MCF 10A (cell line): Measurements from ENCODE around the gene MRAS. TPM values are rescaled to one million over a fixed set of nuclear protein-coding genes. Genes with fewer than 3 reads are reported as not detected.
"Not testable (repeated sequence)": the region's sequence is repeated elsewhere in the genome, so short reads cannot be mapped to it uniquely, and the experiment has no call there.

Experiments
- BruUV-seq: library from RNA; stranded (reverse); fragments of 400-500 nt; replicated peaks from 2 replicates; lab custom pipeline; 2021; lab: Mats Ljungman, UMichigan
- CTCF ChIA-PET: fragments of 300-600 bp; sonication (Branson Sonifier 250); formaldehyde crosslinking; extraction: SDS; loops from one replicate; lab custom pipeline; 2021; ENCODE audit warnings: antibody characterized with exemption, inconsistent platforms; lab: Yijun Ruan, JAX
- POLR2A ChIA-PET: fragments of 300-600, 350-650 bp; sonication (Branson Sonifier 250); formaldehyde crosslinking; extraction: SDS; loops from one replicate; lab custom pipeline; 2020; ENCODE audit warnings: antibody characterized with exemption, inconsistent platforms; lab: Yijun Ruan, JAX
- DNase-seq: peaks from one replicate; pipeline ENCODE4 v3.0.0-alpha.2; 2018; ENCODE audit not compliant: unreplicated experiment
- H3K27ac Mint-ChIP-seq: one replicate; pipeline ENCODE4 v1.8.0; 2022; ENCODE audit warnings: mild to moderate bottlenecking, low read depth, mixed read lengths; ENCODE audit not compliant: unreplicated experiment
- H3K27me3 Mint-ChIP-seq: one replicate; pipeline ENCODE4 v1.8.0; 2022; ENCODE audit warnings: mixed read lengths; ENCODE audit not compliant: insufficient read depth, unreplicated experiment
- H3K36me3 Mint-ChIP-seq: one replicate; pipeline ENCODE4 v1.8.0; 2022; ENCODE audit warnings: mild to moderate bottlenecking, moderate library complexity, mixed read lengths; ENCODE audit not compliant: insufficient read depth, unreplicated experiment
- H3K4me1 Mint-ChIP-seq: one replicate; pipeline ENCODE4 v1.8.0; 2022; ENCODE audit warnings: mixed read lengths; ENCODE audit not compliant: insufficient read depth, unreplicated experiment
- H3K4me3 Mint-ChIP-seq: one replicate; pipeline ENCODE4 v1.8.0; 2022; ENCODE audit warnings: mild to moderate bottlenecking, moderate library complexity, mixed read lengths; ENCODE audit not compliant: unreplicated experiment
- H3K9me3 Mint-ChIP-seq: one replicate; pipeline ENCODE4 v1.8.0; 2022; ENCODE audit warnings: mixed read lengths; ENCODE audit not compliant: unreplicated experiment
- intact Hi-C: fragments of 100-400 bp; cut with micrococcal nuclease; formaldehyde crosslinking; loops from 2 replicates; pipeline ENCODE4 v1.14.1; 2022
- total RNA-seq: library from RNA; stranded (reverse); gene quantifications from 2 replicates; pipeline ENCODE4 v1.2.3, GENCODE V29; 2022
- TF ChIP-seq, protein P1 (sequence below): fragments of 200-600 bp; IDR thresholded peaks from one replicate; pipeline ENCODE4 v1.8.0; 2022; ENCODE audit warnings: antibody characterized with exemption, mild to moderate bottlenecking; ENCODE audit not compliant: unreplicated experiment

The MRAS gene
- total RNA-seq, 1 experiment from 2014 or later: 5.2 TPM

GRCh38 chr3:138423316-138423715, 74.9 kb downstream of the MRAS start:
- Mint-ChIP-seq H3K4me3 (no peak overlapping the region), H3K4me1 (no peaks in the 10 kb centered on the region), H3K9me3 (no peaks in the 10 kb centered on the region), H3K36me3 (no peaks in the 10 kb centered on the region), H3K27ac (no peak overlapping the region), H3K27me3 (no peaks in the 10 kb centered on the region)
- intact Hi-C loops: no loop called here
- BruUV-seq: no TSS peak
- DNase-seq: no peak
- ChIA-PET POLR2A (no interaction called here), CTCF (no interaction called here)
- TF ChIP-seq, protein P1, sequence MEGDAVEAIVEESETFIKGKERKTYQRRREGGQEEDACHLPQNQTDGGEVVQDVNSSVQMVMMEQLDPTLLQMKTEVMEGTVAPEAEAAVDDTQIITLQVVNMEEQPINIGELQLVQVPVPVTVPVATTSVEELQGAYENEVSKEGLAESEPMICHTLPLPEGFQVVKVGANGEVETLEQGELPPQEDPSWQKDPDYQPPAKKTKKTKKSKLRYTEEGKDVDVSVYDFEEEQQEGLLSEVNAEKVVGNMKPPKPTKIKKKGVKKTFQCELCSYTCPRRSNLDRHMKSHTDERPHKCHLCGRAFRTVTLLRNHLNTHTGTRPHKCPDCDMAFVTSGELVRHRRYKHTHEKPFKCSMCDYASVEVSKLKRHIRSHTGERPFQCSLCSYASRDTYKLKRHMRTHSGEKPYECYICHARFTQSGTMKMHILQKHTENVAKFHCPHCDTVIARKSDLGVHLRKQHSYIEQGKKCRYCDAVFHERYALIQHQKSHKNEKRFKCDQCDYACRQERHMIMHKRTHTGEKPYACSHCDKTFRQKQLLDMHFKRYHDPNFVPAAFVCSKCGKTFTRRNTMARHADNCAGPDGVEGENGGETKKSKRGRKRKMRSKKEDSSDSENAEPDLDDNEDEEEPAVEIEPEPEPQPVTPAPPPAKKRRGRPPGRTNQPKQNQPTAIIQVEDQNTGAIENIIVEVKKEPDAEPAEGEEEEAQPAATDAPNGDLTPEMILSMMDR: no peak

DNA sequence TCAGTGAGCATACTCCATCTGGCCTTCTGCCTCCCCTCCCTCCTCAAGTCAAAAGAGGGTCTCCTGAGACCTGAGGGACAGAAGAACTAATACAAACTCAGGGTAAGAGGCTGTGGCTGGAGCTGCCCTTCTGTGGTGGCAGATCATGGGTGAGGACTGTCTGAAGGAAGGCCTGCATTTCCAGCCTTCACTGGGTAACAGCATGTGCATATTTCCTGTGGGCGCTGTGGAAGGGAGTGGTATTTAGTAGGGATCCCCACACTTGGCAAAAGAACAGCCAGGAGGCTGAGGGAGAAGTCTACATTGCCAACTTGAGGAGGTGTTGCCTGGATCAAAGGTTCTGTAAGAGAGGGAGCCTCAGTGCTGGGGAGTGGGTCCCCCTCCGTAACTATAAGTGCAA, 75.9 kb downstream of the MRAS start:
- no peak overlapping the region for H3K27ac Mint-ChIP-seq
- no peaks in the 10 kb centered on the region for H3K27me3 Mint-ChIP-seq
- DNase-seq: no peak
- no TSS peak for BruUV-seq
- TF ChIP-seq, protein P1: no peak
- no peaks in the 10 kb centered on the region for H3K36me3 Mint-ChIP-seq
- H3K4me1 Mint-ChIP-seq: no peaks in the 10 kb centered on the region
- H3K4me3 Mint-ChIP-seq: no peak overlapping the region
- intact Hi-C loops: no loop called here
- CTCF ChIA-PET: interaction anchor here (0.6 to 1.6 kb wide), 4 partner anchors 22 to 499 kb away, joined by 3 to 8 read pairs (median 4); no protein-coding TSS in a partner anchor
- POLR2A ChIA-PET: interaction anchor here (0.5 kb wide), 1 partner anchor 140 kb away, joined by 3 read pairs; no protein-coding TSS in a partner anchor
- no peaks in the 10 kb centered on the region for H3K9me3 Mint-ChIP-seq

DNA sequence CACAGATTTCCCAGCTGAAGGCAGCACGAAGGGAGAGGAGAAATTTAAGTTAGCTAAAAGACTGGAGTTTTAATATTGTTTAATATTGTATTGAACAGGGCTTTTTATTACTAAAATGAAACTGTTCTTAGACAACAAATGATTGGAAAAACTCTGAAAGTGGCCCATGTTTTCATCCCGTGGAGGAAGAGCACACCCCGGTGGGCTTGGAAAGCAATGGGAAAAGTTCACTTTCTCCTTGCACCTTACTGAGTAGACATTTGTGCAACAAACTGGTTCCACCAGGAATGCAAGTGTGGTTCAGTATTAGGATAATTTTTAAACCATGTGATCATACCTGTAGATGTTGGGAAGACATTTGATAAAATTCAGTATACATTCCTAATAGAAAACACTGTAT, 77.8 kb downstream of the MRAS start:
- Mint-ChIP-seq H3K4me3 (no peak overlapping the region), H3K36me3 (no peaks in the 10 kb centered on the region), H3K4me1 (no peaks in the 10 kb centered on the region), H3K27ac (no peak overlapping the region), H3K27me3 (no peaks in the 10 kb centered on the region), H3K9me3 (no peaks in the 10 kb centered on the region)
- TF ChIP-seq, protein P1: no peak
- DNase-seq: no peak
- intact Hi-C loops: no loop called here
- BruUV-seq: no TSS peak
- CTCF ChIA-PET: interaction anchor here (0.8 to 6.9 kb wide), 3 partner anchors 8 to 497 kb away, joined by 3 to 50 read pairs (median 5); no protein-coding TSS in a partner anchor
- POLR2A ChIA-PET: interaction anchor here (0.7 kb wide), 1 partner anchor 85 kb away, joined by 3 read pairs; no protein-coding TSS in a partner anchor

- H3K9me3 Mint-ChIP-seq, H3K4me1 Mint-ChIP-seq, H3K36me3 Mint-ChIP-seq, DNase-seq, H3K4me3 Mint-ChIP-seq, H3K27ac Mint-ChIP-seq, H3K27me3 Mint-ChIP-seq, BruUV-seq, intact Hi-C loops: not testable (repeated sequence)
- CTCF ChIA-PET: interaction anchor here (0.6 to 6.9 kb wide), 3 partner anchors 9 to 497 kb away, joined by 3 to 50 read pairs (median 5); no protein-coding TSS in a partner anchor
- POLR2A ChIA-PET: interaction anchor here (0.7 kb wide), 1 partner anchor 85 kb away, joined by 3 read pairs; no protein-coding TSS in a partner anchor
Measured at GRCh38 chr3:138426754-138427153, 78.4 kb downstream of the MRAS start.
